GM13976 (cell line): ENCODE data around the gene THSD4.

Experiments
- DNase-seq: peaks from one replicate; pipeline ENCODE4 v3.0.0; 2012; ENCODE audit warnings: low spot score
- in situ Hi-C: fragments of 300-500 bp; cut with MboI; formaldehyde crosslinking; loops from one replicate; pipeline ENCODE4 v1.12.0; 2022; ENCODE audit warnings: low sequenced_read_pairs, mixed read lengths, inconsistent platforms; ENCODE audit not compliant: unreplicated experiment
- TF ChIP-seq, protein P1 (sequence below): IDR thresholded peaks from 2 replicates; pipeline ENCODE4 v1.5.1; 2012; ENCODE audit warnings: borderline replicate concordance, mild to moderate bottlenecking; ENCODE audit not compliant: insufficient read depth; ENCODE audit errors: extremely low read depth, missing control alignments, control extremely low read depth

The THSD4 gene

DNA sequence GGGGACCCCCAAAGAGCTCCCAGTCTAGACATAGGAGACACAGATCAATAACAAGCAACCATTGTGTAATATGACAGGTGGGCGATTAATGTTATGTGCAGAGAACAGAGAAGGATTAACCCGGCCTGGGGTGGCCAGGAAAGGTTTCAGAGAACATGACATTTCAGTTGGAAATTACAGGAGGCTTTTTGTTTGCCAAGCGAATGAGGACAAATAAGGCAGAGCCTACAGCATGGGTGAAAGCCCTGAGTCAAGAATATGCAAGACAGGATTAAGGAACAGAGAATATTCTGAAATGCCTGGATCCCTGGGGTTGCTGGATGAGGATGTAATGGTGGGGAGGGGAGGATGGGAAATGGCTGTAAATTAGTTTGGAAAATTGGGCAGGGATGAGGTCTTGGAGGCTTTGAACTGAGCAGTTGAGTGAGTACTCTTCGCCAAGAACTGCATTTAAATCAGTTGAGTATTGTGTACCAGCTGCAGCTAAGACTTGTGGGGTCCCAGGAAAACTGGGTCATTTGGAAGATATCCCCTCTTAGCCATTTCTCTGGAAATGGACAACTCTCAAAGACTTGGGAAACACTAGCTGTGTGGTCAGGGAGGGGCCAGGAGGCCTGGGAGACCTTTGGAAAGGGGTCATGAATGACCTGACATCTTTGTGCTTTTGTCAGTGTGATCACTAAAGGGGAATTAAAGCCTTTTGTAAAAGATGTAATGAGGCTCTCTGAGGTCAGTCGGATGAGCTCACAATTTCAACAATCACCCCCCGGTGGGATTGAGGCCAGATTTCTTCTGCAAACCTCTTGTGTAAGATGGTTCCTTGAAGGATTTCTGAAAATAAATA is 496.5 kb downstream of the THSD4 start:
- TF ChIP-seq, protein P1, sequence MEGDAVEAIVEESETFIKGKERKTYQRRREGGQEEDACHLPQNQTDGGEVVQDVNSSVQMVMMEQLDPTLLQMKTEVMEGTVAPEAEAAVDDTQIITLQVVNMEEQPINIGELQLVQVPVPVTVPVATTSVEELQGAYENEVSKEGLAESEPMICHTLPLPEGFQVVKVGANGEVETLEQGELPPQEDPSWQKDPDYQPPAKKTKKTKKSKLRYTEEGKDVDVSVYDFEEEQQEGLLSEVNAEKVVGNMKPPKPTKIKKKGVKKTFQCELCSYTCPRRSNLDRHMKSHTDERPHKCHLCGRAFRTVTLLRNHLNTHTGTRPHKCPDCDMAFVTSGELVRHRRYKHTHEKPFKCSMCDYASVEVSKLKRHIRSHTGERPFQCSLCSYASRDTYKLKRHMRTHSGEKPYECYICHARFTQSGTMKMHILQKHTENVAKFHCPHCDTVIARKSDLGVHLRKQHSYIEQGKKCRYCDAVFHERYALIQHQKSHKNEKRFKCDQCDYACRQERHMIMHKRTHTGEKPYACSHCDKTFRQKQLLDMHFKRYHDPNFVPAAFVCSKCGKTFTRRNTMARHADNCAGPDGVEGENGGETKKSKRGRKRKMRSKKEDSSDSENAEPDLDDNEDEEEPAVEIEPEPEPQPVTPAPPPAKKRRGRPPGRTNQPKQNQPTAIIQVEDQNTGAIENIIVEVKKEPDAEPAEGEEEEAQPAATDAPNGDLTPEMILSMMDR = no peak
- in situ Hi-C loops = no loop called here
- DNase-seq = no peak

DNA sequence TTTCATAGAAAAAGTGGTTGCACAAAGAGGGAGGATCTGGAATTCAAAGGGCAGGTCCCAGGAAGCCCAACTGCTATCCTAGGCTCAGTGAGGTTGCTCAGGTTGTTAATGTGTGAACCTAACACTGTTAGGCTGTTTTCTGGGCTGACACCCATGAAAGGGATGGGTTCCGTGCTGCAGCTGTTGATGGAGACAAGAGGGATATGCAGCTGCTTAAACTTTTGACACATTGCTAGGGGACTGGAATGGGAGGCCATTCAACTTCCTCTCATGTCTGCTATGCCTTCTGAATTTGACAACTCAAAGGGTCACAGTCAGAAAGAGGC is 497.1 kb downstream of the THSD4 start:
- TF ChIP-seq, protein P1 = no peak
- no peak for DNase-seq
- in situ Hi-C loops = no loop called here

DNA sequence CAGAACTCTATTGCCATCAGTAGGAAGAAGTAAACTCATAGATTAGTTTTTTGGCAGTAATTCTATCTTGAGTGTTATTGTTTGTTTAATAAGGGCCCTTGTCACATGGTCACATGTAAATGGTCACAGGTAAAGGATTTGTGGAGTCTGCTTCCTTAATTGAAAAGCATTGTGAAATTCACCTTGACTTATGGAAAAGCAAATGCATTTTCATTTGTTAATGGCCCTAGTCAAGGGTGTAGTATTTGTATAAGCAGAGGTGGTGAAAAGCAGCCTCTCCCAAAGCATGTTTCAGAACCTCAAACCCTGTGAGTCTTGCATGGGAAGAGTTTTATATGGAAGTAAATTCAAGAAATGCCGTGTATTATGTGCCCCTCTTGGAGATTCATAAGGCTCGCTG is 497.6 kb downstream of the THSD4 start:
- no peak for DNase-seq
- TF ChIP-seq, protein P1 = no peak
- in situ Hi-C loops = no loop called here

DNA sequence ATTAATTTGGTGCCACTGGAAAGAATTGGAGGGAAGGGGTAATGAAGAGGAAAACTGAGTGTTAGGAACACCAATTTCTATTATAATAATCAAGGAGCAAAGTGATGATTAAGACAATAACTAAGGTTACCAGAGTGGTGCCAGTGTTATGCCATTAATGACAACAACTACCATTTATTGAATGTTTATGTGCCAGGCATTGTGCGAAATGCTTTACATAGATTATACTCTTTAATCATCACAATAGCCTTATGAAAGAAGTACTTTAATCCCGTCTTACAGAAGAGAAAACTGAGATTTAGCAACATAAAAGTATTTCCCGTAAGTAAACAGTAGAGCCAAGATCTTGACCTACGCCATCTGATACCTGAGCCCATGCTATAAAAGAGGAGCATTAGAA is 507.8 kb downstream of the THSD4 start:
- in situ Hi-C loops = no loop called here
- DNase-seq = no peak
- TF ChIP-seq, protein P1 = no peak

DNA sequence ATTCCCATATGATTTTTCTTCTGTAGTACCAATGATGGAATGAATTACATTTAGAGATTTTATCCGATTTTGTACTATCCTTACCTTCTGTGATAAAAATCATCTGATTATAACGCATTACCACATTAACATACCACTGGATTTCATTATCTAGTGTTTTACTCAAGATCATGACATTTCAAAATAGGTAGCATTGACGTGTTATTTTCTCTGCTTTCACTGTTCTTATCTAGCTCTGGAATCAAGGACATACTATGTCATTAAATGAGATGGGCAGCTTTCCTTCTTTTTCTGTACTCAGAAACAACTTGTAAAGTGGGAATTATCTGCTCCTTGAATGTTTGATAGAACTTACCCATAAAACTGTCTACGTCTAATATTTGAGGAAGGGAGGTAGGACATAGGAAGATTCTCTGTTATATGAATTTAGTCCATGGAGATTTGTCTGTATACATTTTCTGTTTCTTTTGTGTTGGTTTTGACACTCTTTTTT is 511.4 kb downstream of the THSD4 start:
- TF ChIP-seq, protein P1 = no peak
- no peak for DNase-seq
- in situ Hi-C loops = no loop called here

DNA sequence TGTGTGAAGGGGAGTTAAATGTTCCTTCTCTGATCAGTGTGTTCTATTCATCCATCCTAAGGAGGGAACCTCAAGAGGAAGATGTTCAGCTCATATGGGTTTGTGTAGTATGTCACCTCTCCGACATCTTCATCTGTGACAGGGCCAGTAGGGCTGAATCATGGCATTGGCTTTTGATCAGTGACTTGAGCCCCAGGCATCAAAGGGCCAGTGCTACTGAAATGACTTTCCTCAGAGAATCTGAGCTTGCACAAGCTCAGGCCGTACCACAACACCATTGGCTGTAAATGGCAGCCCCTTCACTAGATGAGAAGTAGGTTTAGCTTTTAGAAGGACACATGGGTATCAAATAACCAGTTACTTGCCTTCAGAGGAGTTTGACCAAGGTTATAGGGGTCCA is 511.9 kb downstream of the THSD4 start:
- in situ Hi-C loops = no loop called here
- no peak for DNase-seq
- TF ChIP-seq, protein P1 = no peak
